ENCODE results near the gene STRN. TPM values are rescaled to one million over a fixed set of nuclear protein-coding genes. Genes with fewer than 3 reads are reported as not detected.

STRN gene
- total and polyA plus RNA-seq, 2 of the 13 experiments (the other 11 are each of a cell fraction or from before 2014, with no cell fraction given): 10.4 to 19.3 TPM

DNA sequence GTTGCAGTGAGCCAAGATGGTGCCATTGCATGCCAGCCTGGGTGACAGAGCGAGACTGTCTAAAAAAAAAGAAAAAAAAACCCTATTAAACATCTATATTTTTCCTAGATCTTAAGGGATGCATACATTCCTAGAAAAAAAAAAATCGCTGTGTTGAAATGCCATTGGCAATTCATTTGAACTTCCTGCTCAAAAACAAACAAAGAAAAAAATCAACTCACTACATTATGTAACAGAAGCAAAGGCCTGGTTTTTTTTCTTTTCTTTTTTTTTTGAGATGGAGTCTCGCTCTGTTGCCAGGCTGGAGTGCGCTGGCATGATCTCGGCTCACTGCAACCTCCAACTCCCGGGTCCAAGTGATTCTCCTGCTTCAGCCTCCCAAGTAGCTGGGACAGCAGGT lies 21.7 kb upstream of the STRN start (continued):
- TF ChIP-seq, protein P1, sequence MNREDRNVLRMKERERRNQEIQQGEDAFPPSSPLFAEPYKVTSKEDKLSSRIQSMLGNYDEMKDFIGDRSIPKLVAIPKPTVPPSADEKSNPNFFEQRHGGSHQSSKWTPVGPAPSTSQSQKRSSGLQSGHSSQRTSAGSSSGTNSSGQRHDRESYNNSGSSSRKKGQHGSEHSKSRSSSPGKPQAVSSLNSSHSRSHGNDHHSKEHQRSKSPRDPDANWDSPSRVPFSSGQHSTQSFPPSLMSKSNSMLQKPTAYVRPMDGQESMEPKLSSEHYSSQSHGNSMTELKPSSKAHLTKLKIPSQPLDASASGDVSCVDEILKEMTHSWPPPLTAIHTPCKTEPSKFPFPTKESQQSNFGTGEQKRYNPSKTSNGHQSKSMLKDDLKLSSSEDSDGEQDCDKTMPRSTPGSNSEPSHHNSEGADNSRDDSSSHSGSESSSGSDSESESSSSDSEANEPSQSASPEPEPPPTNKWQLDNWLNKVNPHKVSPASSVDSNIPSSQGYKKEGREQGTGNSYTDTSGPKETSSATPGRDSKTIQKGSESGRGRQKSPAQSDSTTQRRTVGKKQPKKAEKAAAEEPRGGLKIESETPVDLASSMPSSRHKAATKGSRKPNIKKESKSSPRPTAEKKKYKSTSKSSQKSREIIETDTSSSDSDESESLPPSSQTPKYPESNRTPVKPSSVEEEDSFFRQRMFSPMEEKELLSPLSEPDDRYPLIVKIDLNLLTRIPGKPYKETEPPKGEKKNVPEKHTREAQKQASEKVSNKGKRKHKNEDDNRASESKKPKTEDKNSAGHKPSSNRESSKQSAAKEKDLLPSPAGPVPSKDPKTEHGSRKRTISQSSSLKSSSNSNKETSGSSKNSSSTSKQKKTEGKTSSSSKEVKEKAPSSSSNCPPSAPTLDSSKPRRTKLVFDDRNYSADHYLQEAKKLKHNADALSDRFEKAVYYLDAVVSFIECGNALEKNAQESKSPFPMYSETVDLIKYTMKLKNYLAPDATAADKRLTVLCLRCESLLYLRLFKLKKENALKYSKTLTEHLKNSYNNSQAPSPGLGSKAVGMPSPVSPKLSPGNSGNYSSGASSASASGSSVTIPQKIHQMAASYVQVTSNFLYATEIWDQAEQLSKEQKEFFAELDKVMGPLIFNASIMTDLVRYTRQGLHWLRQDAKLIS (CRISPR knock-in tag; IDR thresholded peaks at IDR 0.05): no peak

DNA sequence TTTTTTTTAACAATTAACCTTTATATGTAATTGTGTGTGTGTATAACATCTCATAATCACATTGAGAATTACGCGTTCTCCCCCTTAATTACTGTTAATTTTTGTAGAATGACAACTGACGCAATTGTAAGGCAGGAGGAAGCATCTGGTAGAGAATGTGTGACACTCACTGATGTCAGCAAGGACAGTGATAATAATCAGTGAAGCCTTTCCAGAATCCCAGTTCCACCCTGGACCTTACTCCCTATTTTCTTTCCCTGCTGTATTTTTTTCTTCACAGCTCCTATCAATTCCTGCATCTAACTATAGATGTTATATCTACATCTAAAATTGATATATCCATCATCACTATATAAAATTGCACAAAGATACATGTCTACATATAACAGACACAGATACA lies 16.1 kb upstream of the STRN start:
- Histone ChIP-seq H3K9me3 (ENCODE audit: low read length) (no peaks in the 10 kb centered on the region), H3K9ac (ENCODE audit: insufficient read depth, low read depth, low read length) (no peak overlapping the region), H3K27ac (ENCODE audit: extremely low read length, insufficient read depth, low read length) (no peak overlapping the region), H3K36me3 (replicated peaks in 1 of 2; ENCODE audit: control insufficient read depth in 1 of 2, insufficient read depth in 2 of 2, low read length in 2 of 2) (peaks cover 0 to 2% of the 10 kb centered on the region in 2 experiments; a peak in 2 of 5 replicates), H2AFZ (ENCODE audit: low read length) (no peak overlapping the region), H3K4me2 (ENCODE audit: low read depth, low read length) (no peak overlapping the region), H3K4me3 (replicated peaks in 1 of 3; ENCODE audit: insufficient read depth in 1 of 3, low read depth in 2 of 3, low read length in 3 of 3) (no peak overlapping the region), H3K79me2 (ENCODE audit: insufficient read depth, low read length) (no peaks in the 10 kb centered on the region), H3K4me1 (ENCODE audit: insufficient read depth, low read length) (no peaks in the 10 kb centered on the region), H4K20me1 (ENCODE audit: insufficient read depth, low read length) (no peaks in the 10 kb centered on the region), H3K27me3 (ENCODE audit: control insufficient read depth in 1 of 2, insufficient read depth in 2 of 2, low read length in 2 of 2) (no peaks in the 10 kb centered on the region)
- ChIA-PET POLR2A (no interaction called here), CTCF (ENCODE audit: low intra/inter-chr PET ratio, low total read pairs) (no interaction called here)
- WGBS (ENCODE audit: low lambda C conversion rate): 96% methylated on average over 3 of the region's 3 CpGs
- in situ Hi-C loops (cut with HindIII; ENCODE audit: extremely low pct_ligation_motif_present, low pct_unique_long_range_greater_than_20kb) (no loop called here), intact Hi-C loops (cut with micrococcal nuclease; ENCODE audit: unreplicated experiment) (no loop called here)
- FAIRE-seq: no peak
- DNase-seq (ENCODE audit: low spot score): no peak
- BruUV-seq (replicated peaks): no TSS peak
- no peak for ATAC-seq
- TF ChIP-seq, protein P2, sequence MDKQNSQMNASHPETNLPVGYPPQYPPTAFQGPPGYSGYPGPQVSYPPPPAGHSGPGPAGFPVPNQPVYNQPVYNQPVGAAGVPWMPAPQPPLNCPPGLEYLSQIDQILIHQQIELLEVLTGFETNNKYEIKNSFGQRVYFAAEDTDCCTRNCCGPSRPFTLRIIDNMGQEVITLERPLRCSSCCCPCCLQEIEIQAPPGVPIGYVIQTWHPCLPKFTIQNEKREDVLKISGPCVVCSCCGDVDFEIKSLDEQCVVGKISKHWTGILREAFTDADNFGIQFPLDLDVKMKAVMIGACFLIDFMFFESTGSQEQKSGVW (CRISPR knock-in tag; IDR thresholded peaks at IDR 0.05; ENCODE audit: borderline replicate concordance): no peak
- TF ChIP-seq ZFP90 (CRISPR knock-in tag; IDR thresholded peaks at IDR 0.05; ENCODE audit: borderline replicate concordance) (no peak), ZNF468 (CRISPR knock-in tag; IDR thresholded peaks at IDR 0.05) (no peak), MIER3 (CRISPR knock-in tag; IDR thresholded peaks at IDR 0.05; ENCODE audit: borderline replicate concordance) (no peak), IKZF4 (CRISPR knock-in tag; IDR thresholded peaks at IDR 0.05; ENCODE audit: borderline replicate concordance, low read depth, not compliant biosample characterization) (no peak), DNMT3B (CRISPR knock-in tag; conservative IDR thresholded peaks at IDR 0.05) (no peak), THAP11 (CRISPR knock-in tag; IDR thresholded peaks at IDR 0.05) (no peak), DMAP1 (CRISPR knock-in tag; IDR thresholded peaks at IDR 0.05) (no peak), GFI1 (CRISPR knock-in tag; IDR thresholded peaks at IDR 0.05; ENCODE audit: borderline replicate concordance) (no peak), ARNT (IDR thresholded peaks at IDR 0.05) (no peak), TCF12 (IDR thresholded peaks at IDR 0.05) (no peak), TCF12 (CRISPR knock-in tag; IDR thresholded peaks at IDR 0.05) (no peak)
- TF ChIP-seq, protein P3, sequence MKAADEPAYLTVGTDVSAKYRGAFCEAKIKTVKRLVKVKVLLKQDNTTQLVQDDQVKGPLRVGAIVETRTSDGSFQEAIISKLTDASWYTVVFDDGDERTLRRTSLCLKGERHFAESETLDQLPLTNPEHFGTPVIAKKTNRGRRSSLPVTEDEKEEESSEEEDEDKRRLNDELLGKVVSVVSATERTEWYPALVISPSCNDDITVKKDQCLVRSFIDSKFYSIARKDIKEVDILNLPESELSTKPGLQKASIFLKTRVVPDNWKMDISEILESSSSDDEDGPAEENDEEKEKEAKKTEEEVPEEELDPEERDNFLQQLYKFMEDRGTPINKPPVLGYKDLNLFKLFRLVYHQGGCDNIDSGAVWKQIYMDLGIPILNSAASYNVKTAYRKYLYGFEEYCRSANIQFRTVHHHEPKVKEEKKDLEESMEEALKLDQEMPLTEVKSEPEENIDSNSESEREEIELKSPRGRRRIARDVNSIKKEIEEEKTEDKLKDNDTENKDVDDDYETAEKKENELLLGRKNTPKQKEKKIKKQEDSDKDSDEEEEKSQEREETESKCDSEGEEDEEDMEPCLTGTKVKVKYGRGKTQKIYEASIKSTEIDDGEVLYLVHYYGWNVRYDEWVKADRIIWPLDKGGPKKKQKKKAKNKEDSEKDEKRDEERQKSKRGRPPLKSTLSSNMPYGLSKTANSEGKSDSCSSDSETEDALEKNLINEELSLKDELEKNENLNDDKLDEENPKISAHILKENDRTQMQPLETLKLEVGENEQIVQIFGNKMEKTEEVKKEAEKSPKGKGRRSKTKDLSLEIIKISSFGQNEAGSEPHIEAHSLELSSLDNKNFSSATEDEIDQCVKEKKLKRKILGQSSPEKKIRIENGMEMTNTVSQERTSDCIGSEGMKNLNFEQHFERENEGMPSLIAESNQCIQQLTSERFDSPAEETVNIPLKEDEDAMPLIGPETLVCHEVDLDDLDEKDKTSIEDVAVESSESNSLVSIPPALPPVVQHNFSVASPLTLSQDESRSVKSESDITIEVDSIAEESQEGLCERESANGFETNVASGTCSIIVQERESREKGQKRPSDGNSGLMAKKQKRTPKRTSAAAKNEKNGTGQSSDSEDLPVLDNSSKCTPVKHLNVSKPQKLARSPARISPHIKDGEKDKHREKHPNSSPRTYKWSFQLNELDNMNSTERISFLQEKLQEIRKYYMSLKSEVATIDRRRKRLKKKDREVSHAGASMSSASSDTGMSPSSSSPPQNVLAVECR (CRISPR knock-in tag; IDR thresholded peaks at IDR 0.05; ENCODE audit: borderline replicate concordance): no peak
